GM04503 (cell line): ENCODE data around the gene SPATA13.
"Not testable (repeated sequence)": the region's sequence is repeated elsewhere in the genome, so short reads cannot be mapped to it uniquely, and the experiment has no call there.

ENCODE experiments used
- DNase-seq: peaks from one replicate; pipeline ENCODE4 v3.0.0-alpha.2; 2012; ENCODE audit warnings: low read depth

Gene SPATA13

GRCh38 chr13:24196593-24197197 lies 36.2 kb downstream of the SPATA13 start:
- no peak for DNase-seq

- no peak for DNase-seq
These were observed 38.5 kb downstream of the SPATA13 start for GRCh38 chr13:24199016-24199415.

- no peak for DNase-seq
These were observed 41.7 kb downstream of the SPATA13 start for GRCh38 chr13:24202215-24202614.

GRCh38 chr13:24203273-24203672 lies 42.8 kb downstream of the SPATA13 start:
- no peak for DNase-seq

- no peak for DNase-seq
These were observed 43.3 kb downstream of the SPATA13 start for GRCh38 chr13:24203811-24204210.

GRCh38 chr13:24205076-24205475 lies 44.6 kb downstream of the SPATA13 start:
- DNase-seq, result not testable (repeated sequence)

- peak; percentile 67 for DNase-seq
These were observed 47.5 kb downstream of the SPATA13 start for GRCh38 chr13:24207841-24208667.

- DNase-seq, result no peak
These were observed 48.6 kb downstream of the SPATA13 start for GRCh38 chr13:24209138-24209537.

GRCh38 chr13:24212254-24212653 lies 51.7 kb downstream of the SPATA13 start:
- no peak for DNase-seq

GRCh38 chr13:24212674-24213073 lies 52.2 kb downstream of the SPATA13 start:
- no peak for DNase-seq

GRCh38 chr13:24213932-24214331 lies 53.4 kb downstream of the SPATA13 start:
- no peak for DNase-seq

GRCh38 chr13:24214528-24214927 lies 54.0 kb downstream of the SPATA13 start:
- no peak for DNase-seq

- DNase-seq, result no peak
These were observed 54.6 kb downstream of the SPATA13 start for GRCh38 chr13:24215126-24215525.

GRCh38 chr13:24215732-24216131 lies 55.2 kb downstream of the SPATA13 start:
- DNase-seq, result peak; percentile 22

- DNase-seq, result no peak
These were observed 55.7 kb downstream of the SPATA13 start for GRCh38 chr13:24216176-24216575.

- not testable (repeated sequence) for DNase-seq
These were observed 56.3 kb downstream of the SPATA13 start for GRCh38 chr13:24216779-24217178.

- no peak for DNase-seq
These were observed 57.2 kb downstream of the SPATA13 start for GRCh38 chr13:24217601-24218281.

GRCh38 chr13:24218338-24218737 lies 57.8 kb downstream of the SPATA13 start:
- no peak for DNase-seq

- DNase-seq, result no peak
These were observed 58.5 kb downstream of the SPATA13 start for GRCh38 chr13:24218977-24219376.

- DNase-seq, result peak; percentile 34
These were observed 59.7 kb downstream of the SPATA13 start for GRCh38 chr13:24220086-24220703.

- DNase-seq, result no peak
These were observed 60.5 kb downstream of the SPATA13 start for GRCh38 chr13:24221007-24221406.

- no peak for DNase-seq
These were observed 62.2 kb downstream of the SPATA13 start for GRCh38 chr13:24222756-24223155.
